Transverse colon (tissue), 4 donors: ENCODE data around the gene PRDM11. TPM values are rescaled to one million over a fixed set of nuclear protein-coding genes. Genes with fewer than 3 reads are reported as not detected.

Source experiments
- DNase-seq: peaks from one replicate; pipeline ENCODE4 v3.0.0-alpha.2; 2019
- H3K27ac ChIP-seq, 4 donors: fragments of 200-600 bp; sonication (generic); 2 replicates each; pipeline ENCODE4 v1.5.1; 2016 to 2018; ENCODE audit warnings: inconsistent platforms in 4 of 4
- H3K27me3 ChIP-seq: fragments of 200-600 bp; sonication (generic); 2 replicates; pipeline ENCODE4 v1.5.1; 2017; ENCODE audit warnings: inconsistent platforms
- H3K36me3 ChIP-seq, 4 donors: fragments of 200-600 bp; sonication (generic); 2 replicates each; pipeline ENCODE4 v1.5.1; 2017 to 2019; ENCODE audit warnings: inconsistent platforms in 4 of 4
- H3K4me1 ChIP-seq, 4 donors: fragments of 200-600 bp; sonication (generic); 2 replicates each; pipeline ENCODE4 v1.5.1; 2017 to 2020; ENCODE audit warnings: inconsistent platforms in 4 of 4
- H3K4me3 ChIP-seq, 4 donors: fragments of 200-600 bp; sonication (generic); 1 replicate in 1 of 4; 2 replicates in 3 of 4; pipeline versions ENCODE4 v1.5.1 to v1.6.1; 2017 to 2019; ENCODE audit warnings: inconsistent platforms in 4 of 4
- H3K9me3 ChIP-seq, 2 donors: fragments of 200-600 bp; sonication (generic); 2 replicates each; pipeline ENCODE4 v1.5.1; 2017 to 2019; ENCODE audit warnings: inconsistent platforms in 2 of 2
- EP300 ChIP-seq: sonication (generic); formaldehyde crosslinking; IDR thresholded peaks from one replicate; pipeline ENCODE4 v1.6.1; 2017; ENCODE audit warnings: antibody characterized with exemption, low read depth
- POLR2A ChIP-seq: fragments of 450-650 bp; IDR thresholded peaks from one replicate; pipeline ENCODE4 v1.6.1; 2016; ENCODE audit warnings: antibody characterized with exemption, mild to moderate bottlenecking, moderate library complexity
- POLR2AphosphoS5 ChIP-seq, 3 donors: sonication (generic); formaldehyde crosslinking; IDR thresholded peaks; one replicate each; pipeline ENCODE4 v1.6.1; 2016; ENCODE audit warnings: antibody characterized with exemption in 3 of 3
- WGBS, 2 donors: methylation state at CpG; one replicate each; pipeline ENCODE4 v1.1.5; 2018; ENCODE audit warnings: low coverage in 1 of 2; 5-methylcytosine and 5-hydroxymethylcytosine counted together
- in situ Hi-C, 4 donors: fragments of 200-750 bp; cut with MboI; loops; one replicate each; pipeline versions ENCODE4 v1.15.0 to v1.15.1; 2017; ENCODE audit warnings: low sequenced_read_pairs in 3 of 4, low pct_ligation_motif_present in 1 of 4, low pct_unique_long_range_greater_than_20kb in 1 of 4
- intact Hi-C: fragments of 100-400 bp; cut with DNase I; formaldehyde crosslinking; loops from one replicate; pipeline ENCODE4 v1.15.1; 2023; ENCODE audit warnings: low total_unique reads
- total RNA-seq, 4 donors: library from RNA; depleted of rRNA; stranded (reverse); fragments of >200 nt; gene quantifications; one replicate each; pipeline ENCODE4 v1.1.0, GENCODE V29; 2016
- TF ChIP-seq, protein P1 (sequence below), 5 experiments: fragments of 200-600 bp in 3 of 5; fragments of 450-650 bp in 2 of 5; sonication (generic) in 3 of 5; IDR thresholded peaks; 1 replicate in 2 of 5; 2 replicates in 3 of 5; pipeline ENCODE4 v1.5.1; 2016 to 2017; ENCODE audit warnings: antibody characterized with exemption in 5 of 5, inconsistent platforms in 3 of 5, mild to moderate bottlenecking in 2 of 5, moderate library complexity in 1 of 5

The PRDM11 gene
- total RNA-seq, 4 donors from 2014 or later = 5.0 to 11.2 (median 7.9) TPM

DNA sequence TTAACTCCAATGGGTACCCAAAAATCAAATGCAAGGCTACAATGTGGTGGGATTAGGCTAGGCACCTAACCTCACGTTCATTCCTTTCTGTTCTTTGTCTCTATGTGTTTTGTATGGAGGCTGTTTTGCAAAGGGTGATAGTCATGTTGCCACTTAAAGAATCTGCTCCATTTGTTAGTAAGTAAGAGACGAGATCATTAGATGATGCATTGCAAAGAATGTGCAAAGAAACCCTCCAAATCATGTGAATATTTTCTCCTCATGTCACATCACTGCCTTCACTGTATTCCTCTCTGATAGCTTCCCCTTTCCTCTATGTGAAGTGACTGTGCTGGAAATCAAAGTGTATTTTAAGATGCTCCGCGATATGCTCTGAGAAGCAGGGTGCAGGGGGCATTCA, 127.8 kb downstream of the PRDM11 start:
- WGBS, 2 donors = 66 to 82% methylated on average over 4 of the region's 4 CpGs
- TF ChIP-seq EP300 = no peak
- TF ChIP-seq, protein P1, sequence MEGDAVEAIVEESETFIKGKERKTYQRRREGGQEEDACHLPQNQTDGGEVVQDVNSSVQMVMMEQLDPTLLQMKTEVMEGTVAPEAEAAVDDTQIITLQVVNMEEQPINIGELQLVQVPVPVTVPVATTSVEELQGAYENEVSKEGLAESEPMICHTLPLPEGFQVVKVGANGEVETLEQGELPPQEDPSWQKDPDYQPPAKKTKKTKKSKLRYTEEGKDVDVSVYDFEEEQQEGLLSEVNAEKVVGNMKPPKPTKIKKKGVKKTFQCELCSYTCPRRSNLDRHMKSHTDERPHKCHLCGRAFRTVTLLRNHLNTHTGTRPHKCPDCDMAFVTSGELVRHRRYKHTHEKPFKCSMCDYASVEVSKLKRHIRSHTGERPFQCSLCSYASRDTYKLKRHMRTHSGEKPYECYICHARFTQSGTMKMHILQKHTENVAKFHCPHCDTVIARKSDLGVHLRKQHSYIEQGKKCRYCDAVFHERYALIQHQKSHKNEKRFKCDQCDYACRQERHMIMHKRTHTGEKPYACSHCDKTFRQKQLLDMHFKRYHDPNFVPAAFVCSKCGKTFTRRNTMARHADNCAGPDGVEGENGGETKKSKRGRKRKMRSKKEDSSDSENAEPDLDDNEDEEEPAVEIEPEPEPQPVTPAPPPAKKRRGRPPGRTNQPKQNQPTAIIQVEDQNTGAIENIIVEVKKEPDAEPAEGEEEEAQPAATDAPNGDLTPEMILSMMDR (IDR thresholded peaks at IDR 0.05) = no peak
- TF ChIP-seq POLR2A = no peak
- TF ChIP-seq POLR2AphosphoS5 (IDR thresholded peaks at IDR 0.05) = no peak
- Histone ChIP-seq H3K27me3 (no peaks in the 10 kb centered on the region), H3K4me1 (peaks cover 0 to 5% (median 2%) of the 10 kb centered on the region in 4 donors), H3K36me3 (no peaks in the 10 kb centered on the region), H3K4me3 (no peak overlapping the region), H3K9me3 (no peaks in the 10 kb centered on the region), H3K27ac (no peak overlapping the region)
- DNase-seq = no peak
- intact Hi-C loops = no loop called here
- in situ Hi-C loops = no loop called here

- Histone ChIP-seq H3K4me3 (no peak overlapping the region), H3K9me3 (no peaks in the 10 kb centered on the region), H3K4me1 (peaks cover 0 to 5% (median 2%) of the 10 kb centered on the region in 4 donors), H3K36me3 (no peaks in the 10 kb centered on the region), H3K27me3 (no peaks in the 10 kb centered on the region), H3K27ac (no peak overlapping the region)
- intact Hi-C loops (no loop called here), in situ Hi-C loops (no loop called here)
- 30 to 32% methylated on average over 3 to 4 of the region's 4 CpGs for WGBS, 2 donors
- TF ChIP-seq EP300 (no peak), POLR2AphosphoS5 (IDR thresholded peaks at IDR 0.05) (no peak), POLR2A (no peak)
- TF ChIP-seq, protein P1 (IDR thresholded peaks at IDR 0.05) = no peak
- DNase-seq = no peak
Measured at GRCh38 chr11:45275828-45276227, 129.4 kb downstream of the PRDM11 start.

DNA sequence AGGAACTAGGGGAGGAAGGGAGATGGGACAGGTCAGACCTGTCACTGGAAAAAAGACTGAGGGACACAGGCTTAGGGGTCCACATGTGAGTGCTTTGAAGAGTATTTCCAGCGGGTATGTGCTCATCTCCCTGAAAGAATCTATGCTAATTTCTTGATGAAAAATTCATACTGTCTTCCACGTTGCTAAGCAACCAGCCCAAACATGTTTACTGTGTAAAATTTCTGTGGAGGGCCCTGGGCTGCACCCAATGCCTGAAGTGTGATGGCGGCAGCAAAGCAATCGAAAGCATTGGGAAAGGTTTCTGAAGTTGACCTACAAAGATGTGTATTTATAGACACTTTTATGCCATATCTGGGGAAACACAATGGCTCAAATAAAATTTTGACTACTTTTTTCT, 132.3 kb downstream of the PRDM11 start:
- Histone ChIP-seq H3K27me3 (no peaks in the 10 kb centered on the region), H3K9me3 (no peaks in the 10 kb centered on the region), H3K36me3 (no peaks in the 10 kb centered on the region), H3K4me1 (no peaks in the 10 kb centered on the region), H3K27ac (no peak overlapping the region), H3K4me3 (no peak overlapping the region)
- TF ChIP-seq POLR2AphosphoS5 (IDR thresholded peaks at IDR 0.05) (no peak), EP300 (no peak), POLR2A (no peak)
- TF ChIP-seq, protein P1 (IDR thresholded peaks at IDR 0.05) = no peak
- no peak for DNase-seq
- intact Hi-C loops = no loop called here
- in situ Hi-C loops = no loop called here
- WGBS, 2 donors = 77 to 89% methylated on average over 4 of the region's 4 CpGs

DNA sequence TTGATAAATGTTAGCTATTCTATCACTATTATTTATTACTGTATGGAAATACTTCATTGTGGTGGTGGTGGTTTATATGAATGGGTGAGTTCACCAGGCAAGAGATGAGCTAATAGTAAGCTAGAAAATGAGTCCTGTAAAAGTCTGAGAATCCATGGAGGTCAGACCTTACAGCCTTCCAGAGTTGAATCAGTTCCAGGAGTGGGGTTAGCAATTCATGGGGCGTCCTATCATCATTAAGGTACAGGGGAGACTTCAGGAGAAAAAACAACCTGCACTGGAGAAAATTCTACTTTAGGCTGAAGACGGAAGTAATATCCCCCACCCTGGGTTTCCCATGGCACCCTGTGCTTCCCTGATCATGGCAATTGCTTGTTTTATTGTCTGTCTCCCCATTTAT, 133.2 kb downstream of the PRDM11 start:
- Histone ChIP-seq H3K4me1 (no peaks in the 10 kb centered on the region), H3K9me3 (no peaks in the 10 kb centered on the region), H3K27me3 (peaks cover 3% of the 10 kb centered on the region), H3K4me3 (no peak overlapping the region), H3K27ac (no peak overlapping the region), H3K36me3 (no peaks in the 10 kb centered on the region)
- TF ChIP-seq EP300 = no peak
- no peak for TF ChIP-seq POLR2AphosphoS5 (IDR thresholded peaks at IDR 0.05)
- TF ChIP-seq, protein P1 (IDR thresholded peaks at IDR 0.05) = no peak
- TF ChIP-seq POLR2A = no peak
- intact Hi-C loops (no loop called here), in situ Hi-C loops (no loop called here)
- no peak for DNase-seq
- WGBS, 2 donors = 84 to 86% methylated on average over 2 of the region's 2 CpGs
